Uterus (tissue), 4 donors: ENCODE data around the gene GVQW3. TPM values are rescaled to one million over a fixed set of nuclear protein-coding genes. Genes with fewer than 3 reads are reported as not detected.

Experiments used
- DNase-seq, 2 donors: peaks; one replicate each; pipeline ENCODE4 v3.0.0-alpha.2; 2019 to 2020
- H3K27ac ChIP-seq, 2 donors: fragments of 200-600 bp; sonication (generic); 1 replicate in 1 of 2; 2 replicates in 1 of 2; pipeline ENCODE4 v1.5.1; 2016 to 2018
- H3K27me3 ChIP-seq, 2 donors: fragments of 200-600 bp; sonication (generic); one replicate each; pipeline ENCODE4 v1.5.1; 2018 to 2019; ENCODE audit warnings: control low read depth in 1 of 2
- H3K36me3 ChIP-seq, 2 donors: fragments of 200-600 bp; sonication (generic); one replicate each; pipeline ENCODE4 v1.5.1; 2019; ENCODE audit warnings: control low read depth in 1 of 2
- H3K4me1 ChIP-seq, 2 donors: fragments of 200-600 bp; sonication (generic); one replicate each; pipeline ENCODE4 v1.5.1; 2018 to 2019; ENCODE audit warnings: control low read depth in 1 of 2
- H3K4me3 ChIP-seq, 2 donors: fragments of 200-600 bp; sonication (generic); 1 replicate in 1 of 2; 2 replicates in 1 of 2; pipeline ENCODE4 v1.5.1; 2018 to 2019; ENCODE audit warnings: mild to moderate bottlenecking in 1 of 2
- H3K9me3 ChIP-seq, 2 donors: fragments of 200-600 bp; sonication (generic); one replicate each; pipeline ENCODE4 v1.5.1; 2019; ENCODE audit warnings: control low read depth in 1 of 2
- CTCF ChIP-seq, 4 experiments: fragments of 200-600 bp in 2 of 4; fragments of 450-650 bp in 2 of 4; sonication (generic) in 2 of 4; IDR thresholded peaks; one replicate each; pipeline ENCODE4 v1.5.1; 2016 to 2019; ENCODE audit warnings: antibody characterized with exemption in 4 of 4, mild to moderate bottlenecking in 2 of 4, moderate library complexity in 1 of 4
- POLR2A ChIP-seq, 2 donors: fragments of 450-650 bp; IDR thresholded peaks; one replicate each; pipeline ENCODE4 v1.6.1; 2016; ENCODE audit warnings: antibody characterized with exemption in 2 of 2, mild to moderate bottlenecking in 1 of 2, moderate library complexity in 1 of 2
- intact Hi-C: fragments of 100-400 bp; cut with DNase I; formaldehyde crosslinking; loops from one replicate; pipeline ENCODE4 v1.15.1; 2023; ENCODE audit warnings: low total_unique reads
- total RNA-seq, 4 donors: library from RNA; depleted of rRNA in 3 of 4; stranded (reverse); fragments of >200 nt in 3 of 4; gene quantifications; one replicate each; pipeline versions ENCODE4 v1.1.0 to v1.2.4, GENCODE V29; 2014 to 2023
- donor health status: DM: yes; HTN: yes; CAD: no.

Gene GVQW3
- 10 to 100 TPM in 2 of 4 donors, 1 to 10 TPM in 2; 3.2 to 13.6 (median 8.4) TPM for total RNA-seq

GRCh38 chr11:76380977-76381719 is at the start of gene GVQW3, which contains the start of gene THAP12:
TSS of gene GVQW3 (plus strand) at chr11:76381323. CDS start at chr11:76381829, 506 bp downstream.
TSS of gene THAP12 (minus strand) at chr11:76381132. CDS start at chr11:76380836, 296 bp downstream.
- intact Hi-C loops = no loop called here
- peak; percentile 98 to 99 for DNase-seq

GRCh38 chr11:76334826-76335389 is 46.2 kb upstream of the GVQW3 start:
- intact Hi-C loops = no loop called here
- no peak overlapping the region for H3K27ac ChIP-seq
- H3K36me3 ChIP-seq = no peaks in the 10 kb centered on the region
- no peaks in the 10 kb centered on the region for H3K4me1 ChIP-seq
- H3K4me3 ChIP-seq = no peak overlapping the region
- no peak for TF ChIP-seq POLR2A (IDR thresholded peaks at IDR 0.05)
- TF ChIP-seq CTCF (IDR thresholded peaks at IDR 0.05) = no peak
- no peaks in the 10 kb centered on the region for H3K9me3 ChIP-seq
- no peaks in the 10 kb centered on the region for H3K27me3 ChIP-seq
- no peak for DNase-seq

More at GRCh38 chr11:76380977-76381719, at the start of gene GVQW3, which contains the start of gene THAP12:
- TF ChIP-seq CTCF (IDR thresholded peaks at IDR 0.05) (peak in 3 of 4 experiments; percentile 25 to 39 (median 31)), POLR2A (IDR thresholded peaks at IDR 0.05) (peak; percentile 80 to 81)
- peak within 1 kb of the TSS; percentile 80 to 81 for H3K27ac ChIP-seq
- H3K4me1 ChIP-seq = peaks cover 5 to 8% of the 10 kb centered on the region in 2 donors
- no peaks in the 10 kb centered on the region for H3K9me3 ChIP-seq
- peak within 1 kb of the TSS; percentile 58 to 96 for H3K4me3 ChIP-seq
- H3K36me3 ChIP-seq = no peaks in the 10 kb centered on the region
- H3K27me3 ChIP-seq = no peaks in the 10 kb centered on the region

GRCh38 chr11:76335842-76336241 is 45.3 kb upstream of the GVQW3 start:
- H3K36me3 ChIP-seq = no peaks in the 10 kb centered on the region
- no peak overlapping the region for H3K27ac ChIP-seq
- intact Hi-C loops = no loop called here
- H3K27me3 ChIP-seq = no peaks in the 10 kb centered on the region
- no peak overlapping the region for H3K4me3 ChIP-seq
- no peaks in the 10 kb centered on the region for H3K9me3 ChIP-seq
- no peak for DNase-seq
- H3K4me1 ChIP-seq = no peaks in the 10 kb centered on the region
- TF ChIP-seq POLR2A (IDR thresholded peaks at IDR 0.05) (no peak), CTCF (IDR thresholded peaks at IDR 0.05) (no peak)

GRCh38 chr11:76336597-76336996 is 44.5 kb upstream of the GVQW3 start:
- Histone ChIP-seq H3K27me3 (no peaks in the 10 kb centered on the region), H3K36me3 (no peaks in the 10 kb centered on the region), H3K4me3 (no peak overlapping the region), H3K4me1 (no peaks in the 10 kb centered on the region), H3K9me3 (no peaks in the 10 kb centered on the region), H3K27ac (no peak overlapping the region)
- no peak for DNase-seq
- no peak for TF ChIP-seq POLR2A (IDR thresholded peaks at IDR 0.05)
- TF ChIP-seq CTCF (IDR thresholded peaks at IDR 0.05) = no peak
- intact Hi-C loops = no loop called here

- H3K4me3 ChIP-seq = no peak overlapping the region
- no peak for DNase-seq
- intact Hi-C loops = no loop called here
- H3K36me3 ChIP-seq = no peaks in the 10 kb centered on the region
- no peaks in the 10 kb centered on the region for H3K9me3 ChIP-seq
- no peaks in the 10 kb centered on the region for H3K27me3 ChIP-seq
- TF ChIP-seq CTCF (IDR thresholded peaks at IDR 0.05) (no peak), POLR2A (IDR thresholded peaks at IDR 0.05) (no peak)
- no peaks in the 10 kb centered on the region for H3K4me1 ChIP-seq
- H3K27ac ChIP-seq = no peak overlapping the region
Observed at GRCh38 chr11:76337469-76337868, 43.7 kb upstream of the GVQW3 start.
